Measurements from ENCODE around the gene RNF149.

Gene RNF149

GRCh38 chr2:101231937-101232730 is 76.4 kb downstream of the RNF149 start:
- DNase-seq (ENCODE audit: low read depth) = no peak
- H3K4me3 ChIP-seq (ENCODE audit: low read length) = no peak overlapping the region
- no peak for TF ChIP-seq CTCF (IDR thresholded peaks at IDR 0.05; ENCODE audit: insufficient read depth, low read depth, low read length, missing control alignments)

- no peak for TF ChIP-seq CTCF (IDR thresholded peaks at IDR 0.05; ENCODE audit: insufficient read depth, low read depth, low read length, missing control alignments)
- H3K4me3 ChIP-seq (ENCODE audit: low read length) = no peak overlapping the region
- no peak for DNase-seq (ENCODE audit: low read depth)
These were observed 77.3 kb downstream of the RNF149 start for GRCh38 chr2:101231240-101231639.

- H3K4me3 ChIP-seq (ENCODE audit: low read length) = no peak overlapping the region
- no peak for TF ChIP-seq CTCF (IDR thresholded peaks at IDR 0.05; ENCODE audit: insufficient read depth, low read depth, low read length, missing control alignments)
- peak; percentile 45 for DNase-seq (ENCODE audit: low read depth)
These were observed 77.9 kb downstream of the RNF149 start for GRCh38 chr2:101230541-101231001.
